HG02973 (cell line): Measurements from ENCODE around the gene NMT1.
"Not testable (repeated sequence)": the region's sequence is repeated elsewhere in the genome, so short reads cannot be mapped to it uniquely, and the experiment has no call there.

Experiments used
- ATAC-seq: cut with Tn5 transposase; IDR thresholded peaks from one replicate; pipeline ENCODE4 v1.9.1; 2021; ENCODE audit warnings: moderate library complexity; ENCODE audit not compliant: unreplicated experiment

NMT1 gene

GRCh38 chr17:45117848-45118646 lies 56.9 kb downstream of the NMT1 start:
- no peak for ATAC-seq

- no peak for ATAC-seq
Observed at GRCh38 chr17:45118691-45119090, 57.6 kb downstream of the NMT1 start.

GRCh38 chr17:45119964-45120363 lies 58.8 kb downstream of the NMT1 start:
- no peak for ATAC-seq

- ATAC-seq: no peak
Observed at GRCh38 chr17:45120558-45120957, 59.4 kb downstream of the NMT1 start.

GRCh38 chr17:45121055-45121454 lies 59.9 kb downstream of the NMT1 start:
- ATAC-seq: no peak

- no peak for ATAC-seq
Observed at GRCh38 chr17:45123076-45123770, 62.1 kb downstream of the NMT1 start.

DNA sequence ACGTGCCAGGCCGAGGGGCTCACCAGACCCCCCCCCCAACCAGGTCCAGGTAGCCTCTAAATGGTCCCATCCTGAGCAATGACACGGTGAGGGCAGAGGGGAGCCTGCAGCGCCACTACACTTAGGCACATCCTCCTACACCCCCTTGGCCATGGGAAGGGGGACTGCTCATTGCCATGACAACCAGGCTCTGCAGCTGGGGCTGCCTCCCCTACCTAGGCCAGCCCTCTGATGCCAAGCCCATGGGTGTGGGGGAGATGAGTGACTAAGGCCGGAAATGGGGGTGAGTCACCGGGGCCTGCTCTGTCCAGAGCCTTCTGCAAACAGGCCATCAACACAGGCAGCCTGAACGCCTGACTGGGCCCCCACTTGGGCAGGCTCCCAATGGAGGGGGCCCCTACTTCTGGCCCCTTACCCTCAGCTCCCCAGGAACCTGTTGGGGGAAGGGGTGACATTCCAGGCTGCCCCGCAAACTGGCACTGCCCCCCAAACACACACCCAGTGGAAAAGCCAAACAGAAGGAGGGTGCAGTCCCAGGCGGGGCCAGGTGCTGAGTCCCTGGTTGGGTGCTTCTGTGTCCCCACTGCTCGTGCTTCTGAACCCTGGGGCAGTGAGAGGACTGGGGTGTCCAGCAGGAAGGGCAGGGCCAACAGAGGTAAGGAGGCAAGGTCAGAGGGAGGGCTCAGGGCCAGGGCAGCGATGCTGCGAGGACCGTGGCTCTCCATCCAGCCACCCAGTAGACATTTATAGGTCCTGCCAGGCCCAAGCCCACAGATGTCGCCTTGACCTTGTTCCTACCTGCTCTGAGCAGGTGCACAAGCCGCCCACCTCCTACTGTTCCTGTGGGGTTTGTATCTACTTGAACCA lies 63.0 kb downstream of the NMT1 start:
- no peak for ATAC-seq

DNA sequence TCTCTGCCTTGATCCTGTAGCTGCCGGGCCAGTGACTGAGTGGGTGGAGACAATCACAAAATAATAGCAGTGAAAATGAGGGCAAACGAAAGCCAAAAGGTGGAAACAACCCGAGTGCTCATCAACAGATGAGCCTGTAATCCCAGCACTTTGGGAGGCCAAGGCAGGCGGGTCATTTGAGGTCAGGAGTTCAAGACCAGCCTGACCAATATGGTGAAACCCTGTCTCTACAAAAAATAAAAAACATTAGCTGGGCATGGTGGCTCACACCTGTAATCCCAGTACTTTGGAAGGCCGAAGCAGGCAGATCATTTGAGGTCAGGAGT lies 63.6 kb downstream of the NMT1 start:
- not testable (repeated sequence) for ATAC-seq

DNA sequence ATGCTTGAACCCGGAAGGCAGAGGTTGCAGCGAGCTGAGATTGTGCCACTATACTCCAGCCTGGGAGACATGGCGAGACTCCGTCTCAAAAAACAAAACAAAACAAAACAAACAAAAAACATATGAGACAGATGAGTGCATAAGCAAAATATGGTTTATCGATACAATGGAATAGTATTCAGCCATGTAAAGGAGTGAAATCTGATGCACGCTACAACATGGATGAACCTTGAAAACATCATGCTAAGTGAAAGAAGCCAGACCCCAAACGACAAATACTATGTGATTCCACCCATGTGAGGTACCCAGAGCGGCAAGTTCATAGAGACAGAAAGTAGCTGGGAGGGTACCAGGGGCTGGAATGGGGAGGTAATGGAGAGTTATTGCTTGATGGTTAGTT lies 64.4 kb downstream of the NMT1 start:
- ATAC-seq: no peak

DNA sequence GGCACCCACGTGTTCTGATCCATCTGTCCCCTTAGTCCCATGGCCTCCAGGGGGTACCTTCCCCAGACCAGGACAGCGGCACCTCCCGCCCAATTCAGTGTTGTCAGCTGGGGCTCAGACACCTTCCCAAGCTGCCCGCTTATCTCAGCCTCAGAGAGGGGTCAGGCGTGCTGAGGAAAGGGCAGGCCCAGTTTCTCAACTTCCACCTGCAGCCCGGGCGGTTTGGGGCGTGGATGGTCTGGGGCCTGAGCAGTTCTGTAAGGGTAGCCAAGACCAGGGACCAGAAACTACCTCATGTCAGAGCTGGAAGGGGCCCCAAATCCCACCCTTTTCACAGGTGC lies 66.1 kb downstream of the NMT1 start:
- ATAC-seq: no peak

- no peak for ATAC-seq
Observed at GRCh38 chr17:45127548-45128300, 66.6 kb downstream of the NMT1 start.

- no peak for ATAC-seq
Observed at GRCh38 chr17:45128331-45128730, 67.2 kb downstream of the NMT1 start.

DNA sequence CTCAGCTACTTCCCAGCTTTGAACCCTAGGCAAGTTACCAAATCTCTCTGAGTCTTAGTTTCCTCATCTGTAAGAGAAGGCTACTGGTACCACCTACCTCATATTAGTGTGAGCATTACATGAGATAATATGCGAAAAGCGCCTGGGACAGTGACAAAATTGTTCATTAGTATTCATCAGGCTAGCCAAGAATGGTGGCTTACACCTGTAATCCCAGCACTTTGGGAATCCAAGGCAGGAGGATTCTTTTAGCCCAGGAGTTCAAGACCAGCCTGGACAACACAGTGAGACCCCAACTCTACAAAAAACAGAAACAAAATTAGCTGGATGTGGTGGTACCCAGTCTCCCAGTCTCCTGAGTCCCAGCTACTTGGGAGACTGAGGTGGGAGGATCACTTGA lies 67.9 kb downstream of the NMT1 start:
- no peak for ATAC-seq

- no peak for ATAC-seq
Observed at GRCh38 chr17:45129426-45129939, 68.4 kb downstream of the NMT1 start.

DNA sequence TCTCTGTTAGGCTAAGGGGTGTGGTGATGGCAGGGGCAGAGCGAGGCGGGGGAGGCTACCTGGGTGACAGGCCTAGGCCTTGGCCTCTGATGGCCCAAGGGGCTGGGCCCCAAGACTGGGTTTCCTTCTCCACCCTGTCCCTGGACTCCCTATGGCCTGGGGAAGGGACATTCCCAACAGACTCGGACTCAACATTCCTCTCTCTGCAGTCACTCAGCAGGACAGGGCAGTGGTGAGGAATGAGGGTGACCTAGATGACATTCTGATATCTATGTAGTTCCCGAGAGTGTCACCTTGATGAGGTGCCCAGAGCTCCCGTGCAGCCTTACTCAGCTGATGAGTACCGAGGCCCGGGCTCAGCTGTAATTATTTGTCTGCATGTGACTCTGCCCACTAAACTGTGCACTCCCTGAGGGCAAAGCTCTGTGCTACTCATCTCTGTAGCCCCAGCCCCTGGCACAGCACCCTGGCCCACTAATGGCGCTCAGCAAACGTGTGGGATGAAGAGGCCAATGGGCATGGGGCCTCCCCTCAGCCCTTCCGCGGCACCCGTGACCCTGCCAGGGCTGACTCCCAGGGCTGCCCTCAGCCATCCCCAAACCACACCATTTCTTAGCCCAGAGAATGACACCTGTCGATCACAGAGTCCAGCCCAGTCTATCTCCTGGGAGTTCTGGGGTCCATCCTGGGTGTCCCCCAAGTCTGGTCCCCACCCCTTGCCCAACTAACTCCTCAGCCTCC lies 69.0 kb downstream of the NMT1 start:
- ATAC-seq: no peak

GRCh38 chr17:45130681-45131615 lies 69.8 kb downstream of the NMT1 start:
- ATAC-seq: no peak

DNA sequence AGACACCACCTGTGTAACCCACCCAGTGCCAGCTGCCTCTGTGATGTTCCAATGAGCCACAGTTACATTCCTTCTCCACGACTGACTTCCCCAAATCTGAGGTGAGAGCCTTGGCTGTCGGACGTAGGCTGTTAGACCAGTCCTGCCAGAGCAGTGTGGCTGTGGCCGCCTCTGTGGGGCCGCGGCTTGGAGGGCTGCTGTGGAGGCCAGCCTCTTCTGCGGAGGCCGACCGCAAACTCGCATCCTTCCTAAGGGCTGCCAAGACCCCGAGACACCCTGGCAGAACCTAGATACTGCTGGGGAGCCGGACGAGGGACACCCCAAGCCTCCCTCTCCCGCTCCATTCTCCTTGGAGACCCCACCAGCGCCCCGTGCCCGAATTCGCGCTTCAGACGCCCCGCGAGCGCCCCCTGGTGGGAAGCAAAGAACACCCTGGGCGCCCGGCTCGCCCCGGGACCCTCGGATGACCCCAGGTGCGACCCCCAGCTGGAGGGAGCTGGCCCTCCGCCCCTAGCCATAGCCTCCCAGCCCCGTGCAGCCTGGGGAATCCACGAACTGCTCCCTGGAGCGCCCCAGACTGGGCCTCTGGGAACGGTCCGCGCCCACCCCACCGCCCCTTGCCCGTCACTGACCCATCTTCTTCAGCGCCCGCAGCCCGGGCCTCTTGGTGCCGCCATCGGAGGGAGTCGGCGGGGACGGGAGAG lies 70.7 kb downstream of the NMT1 start:
- ATAC-seq: no peak

DNA sequence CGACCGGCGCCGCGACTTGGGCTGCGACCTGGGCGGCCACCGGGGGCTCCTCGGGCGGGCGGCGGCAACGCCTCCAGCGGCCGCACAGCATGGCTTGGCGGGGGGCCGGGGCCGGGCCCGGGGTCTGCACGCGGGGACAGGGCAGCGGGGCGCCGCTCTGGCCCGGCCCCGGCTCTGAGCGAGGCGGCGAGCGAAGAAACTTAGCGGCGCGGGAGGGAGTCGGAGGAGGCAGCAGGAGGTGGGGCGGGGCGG lies 71.1 kb downstream of the NMT1 start, which contains the start of gene PLCD3:
TSS of gene PLCD3 (minus strand) at position 196 of the 252 bp plus-strand sequence. CDS start at position 91, 105 bp downstream.
- no peak for ATAC-seq
